ENCODE measurements around the gene SNRNP48. TPM values are rescaled to one million over a fixed set of nuclear protein-coding genes. Genes with fewer than 3 reads are reported as not detected.
A peak's percentile ranks its signal among the peaks of the same experiment; 100 is the strongest.

Gene SNRNP48
- total RNA-seq, 1 experiment from 2014 or later = 16.1 TPM

GRCh38 chr6:7588506-7588905 is 1.5 kb upstream of the SNRNP48 start:
- Mint-ChIP-seq H3K4me1 (ENCODE audit: low read depth, unreplicated experiment) (peaks cover 50% of the 10 kb centered on the region), H3K36me3 (ENCODE audit: insufficient read depth, unreplicated experiment) (peaks cover 26% of the 10 kb centered on the region), H3K27me3 (ENCODE audit: unreplicated experiment) (no peaks in the 10 kb centered on the region), H3K4me3 (ENCODE audit: low read depth, unreplicated experiment) (no peak overlapping the region), H3K9me3 (ENCODE audit: low read depth, unreplicated experiment) (no peaks in the 10 kb centered on the region), H3K27ac (ENCODE audit: unreplicated experiment) (no peak overlapping the region)
- no peak for TF ChIP-seq CTCF (IDR thresholded peaks at IDR 0.05; ENCODE audit: unreplicated experiment)
- no peak for DNase-seq
- CTCF ChIA-PET = no interaction called here
- no TSS peak for BruUV-seq (replicated peaks)
- intact Hi-C loops (cut with micrococcal nuclease; ENCODE audit: unreplicated experiment) = no loop called here

- TF ChIP-seq CTCF (IDR thresholded peaks at IDR 0.05; ENCODE audit: unreplicated experiment) = no peak
- BruUV-seq (replicated peaks) = no TSS peak
- no peaks in the 10 kb centered on the region for H3K27me3 Mint-ChIP-seq (ENCODE audit: unreplicated experiment)
- peaks cover 27% of the 10 kb centered on the region for H3K36me3 Mint-ChIP-seq (ENCODE audit: insufficient read depth, unreplicated experiment)
- H3K27ac Mint-ChIP-seq (ENCODE audit: unreplicated experiment) = peak overlapping the region; percentile 84
- intact Hi-C loops (cut with micrococcal nuclease; ENCODE audit: unreplicated experiment) = no loop called here
- no peak for DNase-seq
- peak overlapping the region; percentile 98 for H3K4me3 Mint-ChIP-seq (ENCODE audit: low read depth, unreplicated experiment)
- no peaks in the 10 kb centered on the region for H3K9me3 Mint-ChIP-seq (ENCODE audit: low read depth, unreplicated experiment)
- CTCF ChIA-PET = no interaction called here
- peaks cover 52% of the 10 kb centered on the region for H3K4me1 Mint-ChIP-seq (ENCODE audit: low read depth, unreplicated experiment)
Measured at GRCh38 chr6:7589221-7589620, 777 bp upstream of the SNRNP48 start.

- no peaks in the 10 kb centered on the region for H3K27me3 Mint-ChIP-seq (ENCODE audit: unreplicated experiment)
- DNase-seq = no peak
- no peak overlapping the region for H3K27ac Mint-ChIP-seq (ENCODE audit: unreplicated experiment)
- BruUV-seq (replicated peaks) = no TSS peak
- no peak for TF ChIP-seq CTCF (IDR thresholded peaks at IDR 0.05; ENCODE audit: unreplicated experiment)
- H3K36me3 Mint-ChIP-seq (ENCODE audit: insufficient read depth, unreplicated experiment) = peaks cover 27% of the 10 kb centered on the region
- no peaks in the 10 kb centered on the region for H3K9me3 Mint-ChIP-seq (ENCODE audit: low read depth, unreplicated experiment)
- intact Hi-C loops (cut with micrococcal nuclease; ENCODE audit: unreplicated experiment) = loop anchor here (5.0 to 10.0 kb wide), 2 partner anchors 44 to 196 kb away; no protein-coding TSS in a partner anchor
- CTCF ChIA-PET = no interaction called here
- peaks cover 52% of the 10 kb centered on the region for H3K4me1 Mint-ChIP-seq (ENCODE audit: low read depth, unreplicated experiment)
- H3K4me3 Mint-ChIP-seq (ENCODE audit: low read depth, unreplicated experiment) = peak overlapping the region; percentile 98
Measured at GRCh38 chr6:7590918-7591302, 912 bp downstream of the SNRNP48 start.

GRCh38 chr6:7591770-7592169 is 1.8 kb downstream of the SNRNP48 start:
- BruUV-seq (replicated peaks) = no TSS peak
- peaks cover 27% of the 10 kb centered on the region for H3K36me3 Mint-ChIP-seq (ENCODE audit: insufficient read depth, unreplicated experiment)

More at GRCh38 chr6:7591770-7592169, 1.8 kb downstream of the SNRNP48 start:
- Mint-ChIP-seq H3K4me3 (ENCODE audit: low read depth, unreplicated experiment) (no peak overlapping the region), H3K9me3 (ENCODE audit: low read depth, unreplicated experiment) (no peaks in the 10 kb centered on the region), H3K4me1 (ENCODE audit: low read depth, unreplicated experiment) (peaks cover 52% of the 10 kb centered on the region), H3K27me3 (ENCODE audit: unreplicated experiment) (no peaks in the 10 kb centered on the region), H3K27ac (ENCODE audit: unreplicated experiment) (no peak overlapping the region)
- intact Hi-C loops (cut with micrococcal nuclease; ENCODE audit: unreplicated experiment) = loop anchor here (5.0 to 10.0 kb wide), 2 partner anchors 44 to 197 kb away; no protein-coding TSS in a partner anchor
- no peak for TF ChIP-seq CTCF (IDR thresholded peaks at IDR 0.05; ENCODE audit: unreplicated experiment)
- CTCF ChIA-PET = no interaction called here
- DNase-seq = no peak

Measured in Calu3 (cell line).